Measurements from ENCODE around the gene KCNK4.

The KCNK4 gene

GRCh38 chr11:64321026-64321425 is 29.9 kb downstream of the KCNK4 start:
- in situ Hi-C loops (cut with HindIII; ENCODE audit: low sequenced_read_pairs), result loop anchor here (10.0 kb wide), 1 partner anchor 46 kb away; no protein-coding TSS in a partner anchor

- in situ Hi-C loops (cut with HindIII; ENCODE audit: low sequenced_read_pairs), result loop anchor here (10.0 kb wide), 1 partner anchor 47 kb away; no protein-coding TSS in a partner anchor
These were observed 30.4 kb downstream of the KCNK4 start for GRCh38 chr11:64321533-64321932.

GRCh38 chr11:64322925-64323260 is 31.8 kb downstream of the KCNK4 start:
- in situ Hi-C loops (cut with HindIII; ENCODE audit: low sequenced_read_pairs), result loop anchor here (10.0 kb wide), 1 partner anchor 48 kb away; no protein-coding TSS in a partner anchor

GRCh38 chr11:64323373-64323772 is 32.3 kb downstream of the KCNK4 start:
- in situ Hi-C loops (cut with HindIII; ENCODE audit: low sequenced_read_pairs), result loop anchor here (10.0 kb wide), 1 partner anchor 49 kb away; no protein-coding TSS in a partner anchor

GRCh38 chr11:64323984-64324383 is 32.9 kb downstream of the KCNK4 start:
- in situ Hi-C loops (cut with HindIII; ENCODE audit: low sequenced_read_pairs), result loop anchor here (10.0 kb wide), 1 partner anchor 49 kb away; no protein-coding TSS in a partner anchor

- in situ Hi-C loops (cut with HindIII; ENCODE audit: low sequenced_read_pairs), result loop anchor here (10.0 kb wide), 1 partner anchor 50 kb away; no protein-coding TSS in a partner anchor
These were observed 33.8 kb downstream of the KCNK4 start for GRCh38 chr11:64324692-64325469.

- in situ Hi-C loops (cut with HindIII; ENCODE audit: low sequenced_read_pairs), result loop anchor here (10.0 kb wide), 1 partner anchor 53 kb away; no protein-coding TSS in a partner anchor
These were observed 36.3 kb downstream of the KCNK4 start for GRCh38 chr11:64327375-64327774.

GRCh38 chr11:64327993-64328392 is 36.9 kb downstream of the KCNK4 start:
- in situ Hi-C loops (cut with HindIII; ENCODE audit: low sequenced_read_pairs), result loop anchor here (10.0 kb wide), 1 partner anchor 53 kb away; no protein-coding TSS in a partner anchor

- in situ Hi-C loops (cut with HindIII; ENCODE audit: low sequenced_read_pairs), result no loop called here
These were observed 39.8 kb downstream of the KCNK4 start for GRCh38 chr11:64330888-64331287.

GRCh38 chr11:64331569-64332371 is 40.7 kb downstream of the KCNK4 start:
- in situ Hi-C loops (cut with HindIII; ENCODE audit: low sequenced_read_pairs), result no loop called here

- in situ Hi-C loops (cut with HindIII; ENCODE audit: low sequenced_read_pairs), result no loop called here
These were observed 42.5 kb downstream of the KCNK4 start for GRCh38 chr11:64333556-64333955.

GRCh38 chr11:64334764-64335735 is 43.9 kb downstream of the KCNK4 start:
- in situ Hi-C loops (cut with HindIII; ENCODE audit: low sequenced_read_pairs), result no loop called here

- in situ Hi-C loops (cut with HindIII; ENCODE audit: low sequenced_read_pairs), result no loop called here
These were observed 46.6 kb downstream of the KCNK4 start for GRCh38 chr11:64337538-64338249.

GRCh38 chr11:64338716-64339115 is 47.6 kb downstream of the KCNK4 start:
- in situ Hi-C loops (cut with HindIII; ENCODE audit: low sequenced_read_pairs), result no loop called here

GRCh38 chr11:64339286-64339685 is 48.2 kb downstream of the KCNK4 start:
- in situ Hi-C loops (cut with HindIII; ENCODE audit: low sequenced_read_pairs), result no loop called here

GRCh38 chr11:64339754-64340408 is 48.8 kb downstream of the KCNK4 start, which contains the start of gene CCDC88B:
CCDC88B (plus strand) TSS chr11:64340204; CDS start chr11:64340267, 63 bp downstream.
- in situ Hi-C loops (cut with HindIII; ENCODE audit: low sequenced_read_pairs), result no loop called here

- in situ Hi-C loops (cut with HindIII; ENCODE audit: low sequenced_read_pairs), result no loop called here
These were observed 49.7 kb downstream of the KCNK4 start for GRCh38 chr11:64340671-64341335.

- in situ Hi-C loops (cut with HindIII; ENCODE audit: low sequenced_read_pairs), result no loop called here
These were observed 50.3 kb downstream of the KCNK4 start for GRCh38 chr11:64341429-64341828.
